H1 (cell line): Measurements from ENCODE around the gene PRKD1. TPM values are rescaled to one million over a fixed set of nuclear protein-coding genes. Genes with fewer than 3 reads are reported as not detected.

Experiments
- CTCF ChIA-PET: fragments of 300-600 bp; sonication (Branson Sonifier 250); formaldehyde crosslinking; loops from one replicate; lab custom pipeline; 2021; ENCODE audit not compliant: partially characterized antibody; lab: Charles Lee
- POLR2A ChIA-PET: fragments of 300-600 bp; sonication (Branson Sonifier 250); formaldehyde crosslinking; loops from one replicate; lab custom pipeline; 2021; ENCODE audit warnings: inconsistent platforms; ENCODE audit not compliant: partially characterized antibody; lab: Charles Lee
- DNase-seq, 2 experiments: peaks; one replicate each; pipeline versions ENCODE4 v3.0.0 to v3.0.0-alpha.2; 2010 to 2022; ENCODE audit warnings: low spot score in 2 of 2, low read depth in 1 of 2, mixed read lengths in 1 of 2
- FAIRE-seq: peaks from 2 replicates; lab custom pipeline; 2011; peaks lifted over from hg19 to GRCh38; lab: Jason Lieb, UNC
- H2AFZ ChIP-seq: 2 replicates; pipeline ENCODE4 v1.8.1; 2012; ENCODE audit warnings: low read length, inconsistent platforms
- H2AK5ac ChIP-seq: 2 replicates; pipeline ENCODE4 v1.6.1; 2013; ENCODE audit warnings: low read depth, low read length
- H2BK120ac ChIP-seq: replicated peaks from 2 replicates; pipeline ENCODE3; 2013; ENCODE audit warnings: low read depth, low read length, inconsistent platforms
- H2BK12ac ChIP-seq: 2 replicates; pipeline ENCODE4 v1.6.1; 2013; ENCODE audit warnings: low read depth, low read length
- H2BK15ac ChIP-seq: 2 replicates; pipeline ENCODE4 v1.6.1; 2013; ENCODE audit warnings: low read length
- H2BK20ac ChIP-seq: 2 replicates; pipeline ENCODE4 v1.6.1; 2013; ENCODE audit warnings: low read length
- H2BK5ac ChIP-seq: 2 replicates; pipeline ENCODE4 v1.6.1; 2013; ENCODE audit warnings: low read depth, low read length
- H3K14ac ChIP-seq: 2 replicates; pipeline ENCODE4 v1.6.1; 2013; ENCODE audit warnings: inconsistent platforms; ENCODE audit not compliant: insufficient read length
- H3K18ac ChIP-seq: 2 replicates; pipeline ENCODE4 v1.6.1; 2013; ENCODE audit warnings: low read length; ENCODE audit errors: extremely low read depth
- H3K23ac ChIP-seq: 2 replicates; pipeline ENCODE4 v1.6.1; 2013; ENCODE audit warnings: inconsistent platforms; ENCODE audit not compliant: insufficient read length
- H3K23me2 ChIP-seq: 2 replicates; pipeline ENCODE4 v1.6.1; 2013; ENCODE audit warnings: low read depth, low read length
- H3K27ac ChIP-seq: 2 replicates; pipeline ENCODE4 v1.6.1; 2011; ENCODE audit warnings: low read depth, low read length, inconsistent platforms
- H3K27me3 ChIP-seq, 4 experiments: replicated peaks in 1 of 4; 1 replicate in 1 of 4; 2 replicates in 3 of 4; pipeline versions ENCODE4 v1.6.1 to v1.8.1; 2011 to 2013; ENCODE audit warnings: low read length in 3 of 4, mild to moderate bottlenecking in 3 of 4, inconsistent platforms in 2 of 4, mixed read lengths in 2 of 4, moderate library complexity in 1 of 4; ENCODE audit not compliant: control insufficient read depth in 3 of 4, insufficient read depth in 3 of 4; ENCODE audit errors: extremely low read depth in 1 of 4
- H3K36me3 ChIP-seq, 4 experiments: 2 replicates each; pipeline versions ENCODE4 v1.6.1 to v1.8.1; 2011 to 2013; ENCODE audit warnings: mild to moderate bottlenecking in 4 of 4, low read length in 3 of 4, moderate library complexity in 2 of 4, control low read depth in 1 of 4, inconsistent platforms in 1 of 4; ENCODE audit not compliant: insufficient read depth in 4 of 4, control insufficient read depth in 2 of 4
- H3K4ac ChIP-seq: replicated peaks from 2 replicates; pipeline ENCODE3; 2013; ENCODE audit warnings: low read length, low read depth, mixed read lengths, inconsistent platforms; ENCODE audit not compliant: insufficient read length
- H3K4me1 ChIP-seq, 4 experiments: replicated peaks in 1 of 4; 1 replicate in 1 of 4; 2 replicates in 3 of 4; pipeline versions ENCODE4 v1.6.1 to v1.8.1; 2011 to 2013; ENCODE audit warnings: low read length in 3 of 4, inconsistent platforms in 2 of 4, mixed read lengths in 1 of 4; ENCODE audit not compliant: insufficient read depth in 4 of 4, control insufficient read depth in 3 of 4
- H3K4me2 ChIP-seq, 2 experiments: 2 replicates each; pipeline versions ENCODE4 v1.6.1 to v1.8.1; 2011 to 2013; ENCODE audit warnings: low read depth in 2 of 2, low read length in 2 of 2, control low read depth in 1 of 2, inconsistent platforms in 1 of 2, mild to moderate bottlenecking in 1 of 2; ENCODE audit not compliant: insufficient read depth in 1 of 2
- H3K4me3 ChIP-seq, 4 experiments: fragments of 200-600, 300-600 bp in 1 of 4; sonication (generic), shearing (Covaris generic), sonication (Bioruptor Twin) in 1 of 4; 2 replicates each; pipeline versions ENCODE4 v1.5.1 to v1.8.1; 2011 to 2016; ENCODE audit warnings: low read length in 4 of 4, low read depth in 3 of 4, control low read depth in 2 of 4, inconsistent platforms in 2 of 4, mild to moderate bottlenecking in 2 of 4, mixed read lengths in 1 of 4, moderate library complexity in 1 of 4; ENCODE audit not compliant: insufficient read depth in 2 of 4; ENCODE audit errors: extremely low read depth in 1 of 4
- H3K56ac ChIP-seq: replicated peaks from 2 replicates; pipeline ENCODE3; 2013; ENCODE audit warnings: low read depth, mild to moderate bottlenecking, mixed read lengths, low read length, inconsistent platforms; ENCODE audit not compliant: insufficient read length
- H3K79me1 ChIP-seq: 2 replicates; pipeline ENCODE4 v1.6.1; 2013; ENCODE audit warnings: low read depth, low read length, control low read depth
- H3K79me2 ChIP-seq, 2 experiments: 2 replicates each; pipeline versions ENCODE4 v1.6.1 to v1.8.1; 2012 to 2013; ENCODE audit warnings: low read length in 2 of 2, mild to moderate bottlenecking in 2 of 2, inconsistent platforms in 1 of 2; ENCODE audit not compliant: insufficient read depth in 2 of 2, control insufficient read depth in 1 of 2
- H3K9ac ChIP-seq, 4 experiments: replicated peaks in 1 of 4; 1 replicate in 1 of 4; 2 replicates in 3 of 4; pipeline versions ENCODE4 v1.6.1 to v1.8.1; 2011 to 2013; ENCODE audit warnings: low read depth in 3 of 4, low read length in 3 of 4, control low read depth in 2 of 4, mild to moderate bottlenecking in 2 of 4, moderate library complexity in 2 of 4, inconsistent platforms in 1 of 4; ENCODE audit errors: extremely low read depth in 1 of 4
- H3K9me3 ChIP-seq, 2 experiments: 2 replicates each; pipeline versions ENCODE4 v1.6.1 to v1.8.1; 2012 to 2013; ENCODE audit warnings: mild to moderate bottlenecking in 2 of 2, moderate library complexity in 2 of 2, control low read depth in 1 of 2, inconsistent platforms in 1 of 2, low read depth in 1 of 2, low read length in 1 of 2, mixed read lengths in 1 of 2; ENCODE audit not compliant: insufficient read depth in 2 of 2
- H4K20me1 ChIP-seq, 2 experiments: replicated peaks in 1 of 2; 2 replicates each; pipeline versions ENCODE3 to v1.8.1; 2011 to 2013; ENCODE audit warnings: inconsistent platforms in 2 of 2, low read length in 2 of 2, mild to moderate bottlenecking in 1 of 2; ENCODE audit not compliant: insufficient read depth in 2 of 2, control insufficient read depth in 1 of 2
- H4K5ac ChIP-seq: 2 replicates; pipeline ENCODE4 v1.6.1; 2013; ENCODE audit warnings: low read length, low read depth, mixed read lengths, inconsistent platforms; ENCODE audit not compliant: insufficient read length
- H4K8ac ChIP-seq: 2 replicates; pipeline ENCODE4 v1.8.0; 2013; ENCODE audit warnings: mild to moderate bottlenecking, moderate library complexity, low read length, inconsistent platforms; ENCODE audit not compliant: insufficient read depth; ENCODE audit errors: extremely low read depth
- H4K91ac ChIP-seq: replicated peaks from 2 replicates; pipeline ENCODE3; 2013; ENCODE audit warnings: low read length, mixed read lengths, inconsistent platforms; ENCODE audit not compliant: insufficient read length
- ATF3 ChIP-seq: IDR thresholded peaks from 2 replicates; pipeline ENCODE4 v1.6.1; 2011; ENCODE audit warnings: low read depth, mild to moderate bottlenecking, low read length; ENCODE audit not compliant: insufficient read depth
- KDM1A ChIP-seq: fragments of 200-600, 300-600 bp; sonication (generic); IDR thresholded peaks from 2 replicates; pipeline ENCODE4 v1.7.1; 2016; ENCODE audit warnings: mild to moderate bottlenecking, low read length, borderline replicate concordance
- NRF1 ChIP-seq: IDR thresholded peaks from 2 replicates; pipeline ENCODE4 v1.6.1; 2011; ENCODE audit warnings: mild to moderate bottlenecking, low read depth, low read length, improper control_type of control experiment
- RFX5 ChIP-seq: IDR thresholded peaks from 2 replicates; pipeline ENCODE4 v1.6.1; 2011; ENCODE audit warnings: low read depth, low read length, improper control_type of control experiment, borderline replicate concordance
- WGBS, 2 experiments: shearing (Covaris generic) in 1 of 2; methylation state at CpG; one replicate each; pipeline versions ENCODE4 v1.1.6 to v1.1.7; 2013 to 2015; ENCODE audit warnings: low lambda C conversion rate in 2 of 2, mixed read lengths in 2 of 2, inconsistent platforms in 1 of 2, low coverage in 1 of 2, missing lambda C conversion rate in 1 of 2; ENCODE audit not compliant: insufficient replicate concordance in 2 of 2, insufficient coverage in 1 of 2, insufficient read length in 1 of 2; ENCODE audit errors: extremely low coverage in 1 of 2, missing lambda C conversion rate in 1 of 2; 5-methylcytosine and 5-hydroxymethylcytosine counted together
- polyA plus RNA-seq, 7 experiments: library from polyadenylated mRNA; depleted of rRNA in 3 of 7; stranded (reverse) in 5 of 7; unstranded in 2 of 7; fragments of >200 nt in 5 of 7; fragments of 200-250 nt in 2 of 7; gene quantifications; 1 replicate in 5 of 7; 2 replicates in 1 of 7; 4 replicates in 1 of 7; pipeline versions ENCODE4 v1.2.1 to v1.2.3, GENCODE V29; 2011 to 2013; ENCODE audit warnings: missing spikeins in 2 of 7, mixed read lengths in 2 of 7
- total RNA-seq: library from RNA; stranded (reverse); fragmentation: NEBNext Ultra II Directional; extraction: Animal tissue kit (Norgen Biotek cat#: 25700); gene quantifications from 2 replicates; pipeline ENCODE4 v1.2.1, GENCODE V29; 2021
- TF ChIP-seq, protein P1 (sequence below): IDR thresholded peaks from 2 replicates; pipeline ENCODE4 v1.6.1; 2012; ENCODE audit warnings: inconsistent platforms

Gene PRKD1
- total and polyA plus RNA-seq, 2 of the 8 experiments (the other 6 are each of a cell fraction or from before 2014, with no cell fraction given): 3.6 to 6.8 TPM

DNA sequence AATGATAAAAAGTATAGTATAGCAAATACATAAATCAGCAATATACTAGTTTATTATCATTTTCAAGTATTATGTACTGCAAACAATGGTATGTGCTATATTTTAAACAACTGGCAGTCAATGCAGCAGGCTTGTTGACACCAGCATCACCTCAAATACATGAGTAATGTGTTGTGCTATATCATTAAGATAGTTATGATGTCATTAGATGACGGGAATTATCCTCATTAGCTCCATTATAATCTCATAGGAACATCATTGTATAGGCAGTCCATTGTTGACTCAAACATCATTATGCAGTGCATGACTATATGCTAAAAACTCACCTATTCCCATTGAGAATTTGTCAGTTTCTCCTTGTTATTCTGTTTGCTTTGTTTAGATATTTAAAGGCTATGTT is 85.4 kb downstream of the PRKD1 start:
- Histone ChIP-seq H2BK15ac (no peak overlapping the region), H3K23me2 (no peaks in the 10 kb centered on the region), H2AK5ac (no peak overlapping the region), H2BK5ac (no peak overlapping the region), H4K5ac (no peak overlapping the region), H3K79me1 (no peaks in the 10 kb centered on the region), H4K91ac (no peak overlapping the region), H3K36me3 (no peaks in the 10 kb centered on the region; a peak in 3 of 8 replicates), H3K4me2 (no peak overlapping the region), H3K18ac (no peak overlapping the region), H3K23ac (no peak overlapping the region), H3K9me3 (peaks cover 27 to 28% of the 10 kb centered on the region in 2 experiments), H3K9ac (no peak overlapping the region), H3K14ac (no peak overlapping the region), H2BK12ac (no peak overlapping the region), H4K20me1 (no peaks in the 10 kb centered on the region), H4K8ac (no peak overlapping the region), H3K56ac (no peak overlapping the region), H2BK120ac (no peak overlapping the region), H2AFZ (no peak overlapping the region), H3K4me3 (no peak overlapping the region), H3K4me1 (no peaks in the 10 kb centered on the region), H2BK20ac (no peak overlapping the region), H3K4ac (no peak overlapping the region), H3K27me3 (no peaks in the 10 kb centered on the region), H3K27ac (no peak overlapping the region), H3K79me2 (no peaks in the 10 kb centered on the region)
- TF ChIP-seq ATF3 (no peak), NRF1 (no peak), RFX5 (no peak), KDM1A (no peak)
- TF ChIP-seq, protein P1, sequence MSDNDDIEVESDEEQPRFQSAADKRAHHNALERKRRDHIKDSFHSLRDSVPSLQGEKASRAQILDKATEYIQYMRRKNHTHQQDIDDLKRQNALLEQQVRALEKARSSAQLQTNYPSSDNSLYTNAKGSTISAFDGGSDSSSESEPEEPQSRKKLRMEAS: no peak
- DNase-seq (no peak), FAIRE-seq (no peak)
- ChIA-PET POLR2A (no interaction called here), CTCF (no interaction called here)
- WGBS, 2 experiments: 85% methylated on average over 1 of the region's 1 CpG; no CpG with 5 or more reads in 1 of the 2 experiments
